Vagina (tissue), 2 donors: ENCODE results near the gene FOCAD. TPM values are rescaled to one million over a fixed set of nuclear protein-coding genes. Genes with fewer than 3 reads are reported as not detected.

Experiments used
- DNase-seq, 2 donors: peaks; one replicate each; pipeline ENCODE4 v3.0.0-alpha.2; 2017; ENCODE audit errors: extremely low spot score in 2 of 2
- H3K27ac ChIP-seq: fragments of 200-600 bp; sonication (generic); one replicate; pipeline ENCODE4 v1.5.1; 2019
- H3K27me3 ChIP-seq: fragments of 200-600 bp; sonication (generic); one replicate; pipeline ENCODE4 v1.5.1; 2019
- H3K36me3 ChIP-seq, 2 donors: fragments of 200-600 bp; sonication (generic); one replicate each; pipeline ENCODE4 v1.5.1; 2017 to 2019
- H3K4me1 ChIP-seq: fragments of 200-600 bp; sonication (generic); one replicate; pipeline ENCODE4 v1.5.1; 2019
- H3K4me3 ChIP-seq, 2 donors: fragments of 200-600 bp; sonication (generic); 1 replicate in 1 of 2; 2 replicates in 1 of 2; pipeline ENCODE4 v1.5.1; 2016 to 2019
- H3K9me3 ChIP-seq: fragments of 200-600 bp; sonication (generic); one replicate; pipeline ENCODE4 v1.5.1; 2019
- POLR2A ChIP-seq, 2 donors: fragments of 450-650 bp; IDR thresholded peaks; one replicate each; pipeline ENCODE4 v1.6.1; 2017; ENCODE audit warnings: antibody characterized with exemption in 2 of 2, mild to moderate bottlenecking in 2 of 2, moderate library complexity in 2 of 2
- POLR2AphosphoS5 ChIP-seq, 2 donors: sonication (generic); formaldehyde crosslinking; IDR thresholded peaks; one replicate each; pipeline ENCODE4 v1.9.0; 2017; ENCODE audit warnings: antibody characterized with exemption in 2 of 2, mild to moderate bottlenecking in 2 of 2, low read depth in 1 of 2; ENCODE audit not compliant: insufficient read depth in 1 of 2
- intact Hi-C: fragments of 100-400 bp; cut with DNase I; formaldehyde crosslinking; loops from one replicate; pipeline ENCODE4 v1.15.1; 2023
- total RNA-seq: library from RNA; depleted of rRNA; stranded (reverse); fragments of >200 nt; gene quantifications from one replicate; pipeline ENCODE4 v1.2.3, GENCODE V29; 2016
- TF ChIP-seq, protein P1 (sequence below), 3 experiments: fragments of 450-650 bp in 2 of 3; fragments of 200-600 bp in 1 of 3; sonication (generic) in 1 of 3; IDR thresholded peaks; one replicate each; pipeline ENCODE4 v1.5.1; 2017 to 2019; ENCODE audit warnings: antibody characterized with exemption in 3 of 3, mild to moderate bottlenecking in 2 of 3, moderate library complexity in 2 of 3

The FOCAD gene
- total RNA-seq, 1 donor from 2014 or later = 39.8 TPM

DNA sequence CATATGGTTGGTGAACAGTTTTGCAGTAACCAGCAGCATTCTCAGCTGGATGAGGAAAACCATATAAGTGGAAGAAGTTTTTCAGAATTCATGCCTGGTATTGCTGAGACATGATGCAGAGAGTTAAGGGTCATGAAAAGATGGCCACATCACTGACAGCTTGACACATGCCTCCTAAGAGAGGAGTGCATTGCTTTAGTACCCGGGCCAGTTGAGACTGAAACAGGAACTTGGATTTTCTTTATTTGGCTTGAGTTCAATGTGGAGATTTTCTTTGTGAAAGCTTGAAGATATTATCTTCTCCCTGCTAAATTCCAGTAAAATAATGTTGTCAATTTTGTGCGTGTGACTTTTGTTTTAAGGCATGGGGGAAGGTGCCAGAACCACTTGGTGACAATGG lies 311.6 kb downstream of the FOCAD start:
- TF ChIP-seq POLR2AphosphoS5 (IDR thresholded peaks at IDR 0.05; ENCODE audit: insufficient read depth in 1 of 2, low read depth in 1 of 2) = no peak
- no peak for TF ChIP-seq POLR2A (IDR thresholded peaks at IDR 0.05)
- TF ChIP-seq, protein P1, sequence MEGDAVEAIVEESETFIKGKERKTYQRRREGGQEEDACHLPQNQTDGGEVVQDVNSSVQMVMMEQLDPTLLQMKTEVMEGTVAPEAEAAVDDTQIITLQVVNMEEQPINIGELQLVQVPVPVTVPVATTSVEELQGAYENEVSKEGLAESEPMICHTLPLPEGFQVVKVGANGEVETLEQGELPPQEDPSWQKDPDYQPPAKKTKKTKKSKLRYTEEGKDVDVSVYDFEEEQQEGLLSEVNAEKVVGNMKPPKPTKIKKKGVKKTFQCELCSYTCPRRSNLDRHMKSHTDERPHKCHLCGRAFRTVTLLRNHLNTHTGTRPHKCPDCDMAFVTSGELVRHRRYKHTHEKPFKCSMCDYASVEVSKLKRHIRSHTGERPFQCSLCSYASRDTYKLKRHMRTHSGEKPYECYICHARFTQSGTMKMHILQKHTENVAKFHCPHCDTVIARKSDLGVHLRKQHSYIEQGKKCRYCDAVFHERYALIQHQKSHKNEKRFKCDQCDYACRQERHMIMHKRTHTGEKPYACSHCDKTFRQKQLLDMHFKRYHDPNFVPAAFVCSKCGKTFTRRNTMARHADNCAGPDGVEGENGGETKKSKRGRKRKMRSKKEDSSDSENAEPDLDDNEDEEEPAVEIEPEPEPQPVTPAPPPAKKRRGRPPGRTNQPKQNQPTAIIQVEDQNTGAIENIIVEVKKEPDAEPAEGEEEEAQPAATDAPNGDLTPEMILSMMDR (IDR thresholded peaks at IDR 0.05) = no peak
- no peaks in the 10 kb centered on the region for H3K27me3 ChIP-seq
- DNase-seq = no peak
- no peak overlapping the region for H3K27ac ChIP-seq
- peaks cover 0 to 3% of the 10 kb centered on the region in 2 donors for H3K36me3 ChIP-seq
- H3K9me3 ChIP-seq = no peaks in the 10 kb centered on the region
- no peaks in the 10 kb centered on the region for H3K4me1 ChIP-seq
- intact Hi-C loops = no loop called here
- no peak overlapping the region for H3K4me3 ChIP-seq

DNA sequence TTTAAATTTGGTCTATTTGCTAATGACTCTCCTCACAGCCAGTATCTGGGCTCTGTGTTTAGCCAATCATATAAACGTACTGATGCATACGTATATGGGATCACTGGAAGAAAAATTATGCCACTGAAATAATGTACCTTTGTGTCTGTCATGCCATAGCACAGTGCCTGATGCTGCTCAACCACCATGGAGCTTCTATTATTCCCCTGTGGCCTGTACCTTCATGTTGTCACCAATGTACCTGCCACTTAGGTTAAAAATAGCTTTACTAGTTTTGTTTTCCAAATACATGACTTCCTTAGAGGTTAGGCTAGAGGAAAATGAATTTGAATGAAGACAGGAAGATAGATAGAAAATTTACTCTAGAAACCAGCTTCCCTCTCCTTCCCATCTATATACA lies 312.8 kb downstream of the FOCAD start:
- intact Hi-C loops = no loop called here
- H3K4me1 ChIP-seq = no peaks in the 10 kb centered on the region
- DNase-seq = no peak
- peaks cover 0 to 3% of the 10 kb centered on the region in 2 donors for H3K36me3 ChIP-seq
- H3K4me3 ChIP-seq = no peak overlapping the region
- no peak overlapping the region for H3K27ac ChIP-seq
- H3K27me3 ChIP-seq = no peaks in the 10 kb centered on the region
- H3K9me3 ChIP-seq = no peaks in the 10 kb centered on the region
- TF ChIP-seq POLR2A (IDR thresholded peaks at IDR 0.05) (no peak), POLR2AphosphoS5 (IDR thresholded peaks at IDR 0.05; ENCODE audit: insufficient read depth in 1 of 2, low read depth in 1 of 2) (no peak)
- TF ChIP-seq, protein P1 (IDR thresholded peaks at IDR 0.05) = no peak

DNA sequence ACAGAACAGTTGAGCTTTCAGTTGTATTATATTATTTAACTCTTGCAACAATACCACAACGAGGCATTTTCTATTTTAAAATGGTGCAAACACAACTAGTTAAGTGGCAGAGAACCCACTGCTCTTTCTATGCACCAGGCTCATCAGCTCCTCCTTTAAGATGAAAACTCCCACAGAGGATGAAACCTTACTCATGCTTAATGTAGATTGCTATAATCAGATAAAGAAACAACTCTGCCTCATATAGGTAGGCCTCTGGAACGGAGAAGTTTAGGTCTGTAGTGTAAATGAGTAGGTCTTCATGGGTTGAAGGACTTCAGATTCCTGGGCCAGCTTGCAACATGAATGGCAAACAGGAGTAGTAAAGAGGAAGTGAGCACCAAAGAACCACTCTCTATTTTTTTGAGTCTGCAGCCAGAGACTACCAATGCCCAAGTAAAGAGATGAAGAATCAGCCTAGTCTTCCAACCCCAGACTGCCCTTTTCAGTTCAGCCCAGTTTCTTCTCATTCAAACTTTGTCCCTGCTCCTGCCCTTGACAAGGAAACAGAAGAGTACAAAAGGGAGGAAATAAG lies 313.5 kb downstream of the FOCAD start:
- H3K27me3 ChIP-seq = no peaks in the 10 kb centered on the region
- no peaks in the 10 kb centered on the region for H3K4me1 ChIP-seq
- no peak overlapping the region for H3K27ac ChIP-seq
- TF ChIP-seq POLR2A (IDR thresholded peaks at IDR 0.05) = no peak
- TF ChIP-seq POLR2AphosphoS5 (IDR thresholded peaks at IDR 0.05; ENCODE audit: insufficient read depth in 1 of 2, low read depth in 1 of 2) = no peak
- TF ChIP-seq, protein P1 (IDR thresholded peaks at IDR 0.05) = no peak
- intact Hi-C loops = no loop called here
- peaks cover 0 to 4% of the 10 kb centered on the region in 2 donors for H3K36me3 ChIP-seq
- H3K4me3 ChIP-seq = no peak overlapping the region
- no peaks in the 10 kb centered on the region for H3K9me3 ChIP-seq
- no peak for DNase-seq

DNA sequence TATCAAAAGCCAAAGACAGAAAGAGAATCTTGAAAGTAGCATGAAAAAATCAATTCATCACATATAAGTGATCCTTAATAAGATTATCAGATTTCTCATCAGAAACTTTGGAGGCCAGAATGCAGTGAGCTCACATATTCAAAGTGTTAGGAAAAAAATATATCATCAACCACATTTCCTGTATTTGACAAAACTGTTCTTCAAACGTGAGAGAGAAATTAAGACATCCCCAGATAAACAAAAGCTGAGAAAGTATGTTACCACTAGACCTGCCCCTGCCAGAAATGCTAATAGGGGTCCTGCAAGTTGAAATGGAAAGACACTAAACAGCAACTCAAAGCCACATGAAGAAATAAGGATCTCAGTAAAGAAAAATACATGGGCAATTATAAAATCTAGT lies 317.5 kb downstream of the FOCAD start:
- intact Hi-C loops = no loop called here
- H3K27ac ChIP-seq = no peak overlapping the region
- TF ChIP-seq POLR2AphosphoS5 (IDR thresholded peaks at IDR 0.05; ENCODE audit: insufficient read depth in 1 of 2, low read depth in 1 of 2) = no peak
- TF ChIP-seq, protein P1 (IDR thresholded peaks at IDR 0.05) = no peak
- TF ChIP-seq POLR2A (IDR thresholded peaks at IDR 0.05) = no peak

DNA sequence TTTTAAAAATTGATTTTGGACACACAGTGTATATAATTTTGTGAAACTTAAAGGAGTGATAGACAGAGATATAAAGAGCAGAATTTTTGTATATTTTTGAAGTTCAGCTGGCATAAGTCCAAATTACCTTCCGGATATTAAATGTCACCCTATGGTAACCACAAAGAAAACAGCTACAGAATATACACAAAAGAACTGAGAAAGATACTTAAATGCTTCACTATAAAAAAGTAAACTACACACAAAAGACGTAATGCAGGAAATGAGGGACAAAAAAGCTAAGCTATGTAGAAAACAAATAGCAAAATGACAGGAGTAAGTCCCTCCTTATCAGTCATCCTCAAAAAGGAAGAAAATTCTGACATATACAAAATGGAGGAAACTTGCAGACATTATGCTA lies 318.0 kb downstream of the FOCAD start:
- Histone ChIP-seq H3K4me3 (no peak overlapping the region), H3K27ac (no peak overlapping the region), H3K27me3 (no peaks in the 10 kb centered on the region), H3K4me1 (no peaks in the 10 kb centered on the region), H3K36me3 (peaks cover 0 to 4% of the 10 kb centered on the region in 2 donors), H3K9me3 (no peaks in the 10 kb centered on the region)
- intact Hi-C loops = no loop called here
- DNase-seq = no peak
- TF ChIP-seq POLR2A (IDR thresholded peaks at IDR 0.05) (no peak), POLR2AphosphoS5 (IDR thresholded peaks at IDR 0.05; ENCODE audit: insufficient read depth in 1 of 2, low read depth in 1 of 2) (no peak)
- TF ChIP-seq, protein P1 (IDR thresholded peaks at IDR 0.05) = no peak

More for the DNA sequence above, 317.5 kb downstream of the FOCAD start:
- Histone ChIP-seq H3K9me3 (no peaks in the 10 kb centered on the region), H3K4me3 (no peak overlapping the region), H3K36me3 (peaks cover 0 to 4% of the 10 kb centered on the region in 2 donors), H3K4me1 (no peaks in the 10 kb centered on the region), H3K27me3 (no peaks in the 10 kb centered on the region)
- no peak for DNase-seq
